Caco-2 (cell line): ENCODE measurements around the gene ZNF771. TPM values are rescaled to one million over a fixed set of nuclear protein-coding genes. Genes with fewer than 3 reads are reported as not detected.

Source experiments
- BruUV-seq: library from RNA; stranded (reverse); fragments of 400-500 nt; replicated peaks from 2 replicates; lab custom pipeline; 2021; lab: Mats Ljungman, UMichigan
- CTCF ChIA-PET: fragments of 300-600 bp; sonication (Branson Sonifier 250); formaldehyde crosslinking; loops from one replicate; lab custom pipeline; 2022; ENCODE audit warnings: antibody characterized with exemption; lab: Charles Lee
- POLR2A ChIA-PET: fragments of 300-600 bp; sonication (Branson Sonifier 250); formaldehyde crosslinking; loops from one replicate; lab custom pipeline; 2022; ENCODE audit warnings: antibody characterized with exemption; lab: Charles Lee
- DNase-seq, 2 experiments: peaks; one replicate each; pipeline versions ENCODE4 v3.0.0 to v3.0.0-alpha.2; 2020 to 2022
- H3K27me3 ChIP-seq: replicated peaks from 2 replicates; pipeline ENCODE4 v1.6.0; 2011; ENCODE audit warnings: low read length; ENCODE audit not compliant: control insufficient read depth, insufficient read depth
- H3K36me3 ChIP-seq: 2 replicates; pipeline ENCODE4 v1.5.1; 2011; ENCODE audit warnings: low read length; ENCODE audit not compliant: control insufficient read depth, insufficient read depth
- H3K4me1 ChIP-seq: fragments of 250-450 bp; sonication (Bioruptor Pico); 2 replicates; pipeline ENCODE4 v1.5.1; 2020; ENCODE audit warnings: mild to moderate bottlenecking
- H3K4me3 ChIP-seq: 2 replicates; pipeline ENCODE4 v1.5.1; 2011; ENCODE audit warnings: low read depth, mild to moderate bottlenecking, control low read depth, low read length
- H3K9me3 ChIP-seq: fragments of 250-450 bp; sonication (Bioruptor Pico); 2 replicates; pipeline ENCODE4 v1.5.1; 2020; ENCODE audit warnings: mild to moderate bottlenecking, moderate library complexity
- H3K27ac Mint-ChIP-seq: one replicate; pipeline ENCODE4 v1.8.0; 2022; ENCODE audit warnings: mixed read lengths; ENCODE audit not compliant: unreplicated experiment
- H3K27me3 Mint-ChIP-seq: one replicate; pipeline ENCODE4 v1.8.0; 2022; ENCODE audit warnings: mixed read lengths; ENCODE audit not compliant: insufficient read depth, unreplicated experiment
- H3K36me3 Mint-ChIP-seq: one replicate; pipeline ENCODE4 v1.8.0; 2022; ENCODE audit warnings: mild to moderate bottlenecking, mixed read lengths; ENCODE audit not compliant: insufficient read depth, unreplicated experiment
- H3K4me1 Mint-ChIP-seq: one replicate; pipeline ENCODE4 v1.8.0; 2022; ENCODE audit warnings: low read depth, mixed read lengths; ENCODE audit not compliant: unreplicated experiment
- H3K4me3 Mint-ChIP-seq: one replicate; pipeline ENCODE4 v1.8.0; 2022; ENCODE audit warnings: mild to moderate bottlenecking, moderate library complexity, mixed read lengths; ENCODE audit not compliant: unreplicated experiment
- H3K9me3 Mint-ChIP-seq: one replicate; pipeline ENCODE4 v1.8.0; 2022; ENCODE audit warnings: mixed read lengths; ENCODE audit not compliant: unreplicated experiment
- CTCF ChIP-seq, 2 experiments: fragments of 200-600 bp in 1 of 2; IDR thresholded peaks; 1 replicate in 1 of 2; 2 replicates in 1 of 2; pipeline versions ENCODE4 v1.5.1 to v1.8.0; 2011 to 2022; ENCODE audit warnings: antibody characterized with exemption in 1 of 2, control low read depth in 1 of 2, inconsistent platforms in 1 of 2, low read depth in 1 of 2, low read length in 1 of 2, mild to moderate bottlenecking in 1 of 2, moderate library complexity in 1 of 2; ENCODE audit not compliant: insufficient read depth in 1 of 2, severe bottlenecking in 1 of 2, unreplicated experiment in 1 of 2
- intact Hi-C: fragments of 100-400 bp; cut with micrococcal nuclease; formaldehyde crosslinking; loops from one replicate; pipeline ENCODE4 v1.10.0; 2022; ENCODE audit not compliant: unreplicated experiment
- total RNA-seq: library from RNA; stranded (reverse); gene quantifications from 2 replicates; pipeline ENCODE4 v1.2.3, GENCODE V29; 2022

Gene ZNF771
- total RNA-seq, 1 experiment from 2014 or later = 5.8 TPM

- POLR2A ChIA-PET = interaction anchor here (0.6 to 2.0 kb wide), 18 partner anchors 11 to 305 kb away, joined by 3 to 30 read pairs (median 6); partner anchors contain the start of genes ALDOA, CD2BP2, DCTPP1 and SEPTIN1
- no TSS peak for BruUV-seq
Observed at GRCh38 chr16:30370456-30371247, 36.8 kb upstream of the ZNF771 start, which contains the start of gene TBC1D10B. TSS of gene TBC1D10B (minus strand) at chr16:30370494. CDS start at chr16:30370183, 311 bp downstream.

GRCh38 chr16:30371248-30371816 lies 36.1 kb upstream of the ZNF771 start:
- peaks cover 28% of the 10 kb centered on the region for H3K4me1 ChIP-seq
- Mint-ChIP-seq H3K4me3 (peak overlapping the region; percentile 83), H3K4me1 (peaks cover 33% of the 10 kb centered on the region), H3K27me3 (no peaks in the 10 kb centered on the region), H3K9me3 (no peaks in the 10 kb centered on the region), H3K36me3 (peaks cover 18% of the 10 kb centered on the region), H3K27ac (peak overlapping the region; percentile 99)
- POLR2A ChIA-PET = interaction anchor here (0.6 to 2.0 kb wide), 16 partner anchors 11 to 305 kb away, joined by 3 to 30 read pairs (median 6); partner anchors contain the start of genes ALDOA, CD2BP2, DCTPP1 and SEPTIN1
- H3K27me3 ChIP-seq = no peaks in the 10 kb centered on the region
- BruUV-seq = TSS peak; percentile 95
- CTCF ChIA-PET = interaction anchor here (0.7 to 2.2 kb wide), 16 partner anchors 15 to 339 kb away, joined by 3 to 18 read pairs (median 4); partner anchors contain the start of genes CD2BP2, DCTPP1, PRR14 and TBX6
- no peak for TF ChIP-seq CTCF (IDR thresholded peaks at IDR 0.05; ENCODE audit: insufficient read depth in 1 of 2, low read depth in 1 of 2, low read length in 1 of 2, severe bottlenecking in 1 of 2, unreplicated experiment in 1 of 2)
- no peak for DNase-seq
- no peaks in the 10 kb centered on the region for H3K9me3 ChIP-seq
- intact Hi-C loops = no loop called here
- no peaks in the 10 kb centered on the region for H3K36me3 ChIP-seq
- peak overlapping the region; percentile 37 for H3K4me3 ChIP-seq

More at GRCh38 chr16:30370456-30371247, 36.8 kb upstream of the ZNF771 start, which contains the start of gene TBC1D10B:
- H3K4me3 Mint-ChIP-seq = peak within 1 kb of the TSS; percentile 83
- CTCF ChIA-PET = interaction anchor here (0.6 to 2.2 kb wide), 20 partner anchors 11 to 339 kb away, joined by 3 to 18 read pairs (median 4); partner anchors contain the start of genes CD2BP2, DCTPP1, PRR14 and TBX6
- H3K36me3 Mint-ChIP-seq = peaks cover 21% of the 10 kb centered on the region
- peak within 1 kb of the TSS; percentile 99 for H3K27ac Mint-ChIP-seq
- H3K27me3 Mint-ChIP-seq = no peaks in the 10 kb centered on the region
- Histone ChIP-seq H3K4me1 (peaks cover 21% of the 10 kb centered on the region), H3K27me3 (no peaks in the 10 kb centered on the region), H3K9me3 (no peaks in the 10 kb centered on the region), H3K4me3 (peak within 1 kb of the TSS; percentile 63), H3K36me3 (no peaks in the 10 kb centered on the region)
- TF ChIP-seq CTCF (IDR thresholded peaks at IDR 0.05; ENCODE audit: insufficient read depth in 1 of 2, low read depth in 1 of 2, low read length in 1 of 2, severe bottlenecking in 1 of 2, unreplicated experiment in 1 of 2) = peak; percentile 17 to 40
- peak; percentile 98 to 99 for DNase-seq
- H3K4me1 Mint-ChIP-seq = peaks cover 33% of the 10 kb centered on the region
- intact Hi-C loops = no loop called here
- no peaks in the 10 kb centered on the region for H3K9me3 Mint-ChIP-seq
